Measurements from ENCODE around the gene P2RX6.

DNA sequence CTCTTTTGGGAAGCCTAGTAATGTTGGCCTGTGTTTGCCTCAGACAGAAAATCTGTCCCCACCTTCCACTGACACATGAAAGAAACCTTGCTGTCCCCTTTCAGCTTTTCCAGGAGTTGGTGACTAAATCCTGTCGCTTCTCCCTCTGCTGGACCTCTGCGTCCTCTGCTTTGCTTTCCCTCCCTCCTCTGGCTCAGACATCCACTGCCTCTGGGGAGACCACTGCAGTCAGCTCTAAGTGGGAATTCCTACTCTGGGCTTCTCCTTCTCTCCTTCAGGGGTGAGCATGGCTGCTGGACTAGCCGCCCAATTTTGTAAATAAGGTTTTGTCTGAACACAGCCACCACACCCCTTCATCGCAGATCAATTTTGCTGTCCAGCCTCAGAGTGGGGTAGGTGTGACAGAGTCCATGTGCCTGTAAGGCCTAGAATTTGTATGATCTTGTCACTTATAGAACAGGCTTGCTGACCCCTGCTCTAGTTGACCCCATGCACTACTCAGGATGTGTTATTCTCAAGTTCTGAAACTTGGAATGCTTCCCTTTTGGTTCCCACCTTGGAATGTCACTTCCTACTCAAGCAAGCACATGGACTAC is 53.8 kb downstream of the P2RX6 start:
- no peak for TF ChIP-seq POLR2AphosphoS5 (IDR thresholded peaks at IDR 0.05; ENCODE audit: low read depth, low read length)
- no peak for TF ChIP-seq POLR2A (IDR thresholded peaks at IDR 0.05; ENCODE audit: low read depth, low read length)
